ENCODE measurements around the gene ASXL3. TPM values are rescaled to one million over a fixed set of nuclear protein-coding genes. Genes with fewer than 3 reads are reported as not detected.

ASXL3 gene
- total RNA-seq (2014; rRNA removed) = under 0.01 TPM in 1 of 2 replicates, not detected in the other
- polyA plus RNA-seq (2012) = not detected

DNA sequence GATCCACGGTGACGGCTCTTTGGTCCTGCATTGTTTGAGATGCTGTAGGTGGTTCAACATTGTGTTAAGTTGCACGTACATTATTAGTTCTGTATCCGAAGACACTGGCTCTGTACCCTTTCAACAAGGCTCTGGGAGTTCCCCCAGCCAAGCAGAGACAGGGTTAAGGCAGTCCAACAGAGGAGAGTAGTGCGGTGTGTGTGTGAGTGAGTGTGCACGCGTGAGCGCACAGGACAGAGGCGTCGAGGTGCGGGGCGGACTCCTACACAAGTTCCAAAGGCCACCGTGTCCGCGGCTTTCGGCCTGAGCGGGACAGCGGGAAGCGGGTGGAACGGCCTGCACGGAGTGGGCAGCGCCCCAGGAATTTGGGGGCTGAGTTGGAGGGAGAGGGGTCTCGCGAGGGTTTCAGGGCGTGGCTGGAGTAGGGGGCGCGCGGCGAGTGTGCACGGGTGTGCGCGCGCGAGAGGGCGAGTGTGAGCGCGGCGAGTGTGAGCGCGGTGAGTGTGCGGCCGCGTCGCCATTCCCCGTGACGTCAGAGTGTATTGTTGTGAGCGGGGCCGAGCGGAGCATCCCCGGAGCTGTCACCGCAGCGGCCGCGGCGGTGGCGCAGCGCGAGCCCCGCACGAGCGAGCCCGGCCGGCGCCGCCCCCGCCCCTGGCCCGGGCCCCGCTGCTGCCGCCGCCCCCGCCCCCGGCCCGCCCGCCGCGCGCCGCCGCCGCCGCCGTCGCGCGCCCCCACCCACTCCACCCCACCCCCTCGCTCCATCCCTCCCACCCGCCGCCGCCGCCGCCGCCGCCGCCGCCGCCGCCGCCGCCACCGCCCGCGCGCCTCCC, at the start of gene ASXL3:
Gene ASXL3, plus strand, starts transcription at position 535 of the 833 bp plus-strand sequence. CDS start 413 bp downstream, outside the sequence.
- no peak for DNase-seq (ENCODE audit: low read depth)

DNA sequence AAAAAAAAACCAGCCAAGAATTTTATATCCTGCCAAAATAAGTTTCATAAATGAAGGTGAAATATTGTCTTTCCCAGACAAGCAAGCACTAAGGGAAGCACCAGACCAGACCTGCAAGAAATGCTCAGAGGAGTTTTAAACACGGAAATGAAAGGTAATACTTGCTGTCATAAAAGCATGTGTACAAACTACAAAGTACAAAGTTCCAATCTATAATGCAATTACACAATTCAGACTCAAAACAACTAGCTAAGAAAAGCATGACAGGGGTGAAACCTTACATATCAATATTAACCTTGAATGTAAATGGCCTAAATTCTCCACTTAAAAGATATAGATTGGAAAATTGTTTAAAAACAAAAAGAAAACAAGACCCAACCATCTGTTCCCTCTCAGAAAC, 45.0 kb upstream of the ASXL3 start:
- DNase-seq (ENCODE audit: low read depth) = no peak

DNA sequence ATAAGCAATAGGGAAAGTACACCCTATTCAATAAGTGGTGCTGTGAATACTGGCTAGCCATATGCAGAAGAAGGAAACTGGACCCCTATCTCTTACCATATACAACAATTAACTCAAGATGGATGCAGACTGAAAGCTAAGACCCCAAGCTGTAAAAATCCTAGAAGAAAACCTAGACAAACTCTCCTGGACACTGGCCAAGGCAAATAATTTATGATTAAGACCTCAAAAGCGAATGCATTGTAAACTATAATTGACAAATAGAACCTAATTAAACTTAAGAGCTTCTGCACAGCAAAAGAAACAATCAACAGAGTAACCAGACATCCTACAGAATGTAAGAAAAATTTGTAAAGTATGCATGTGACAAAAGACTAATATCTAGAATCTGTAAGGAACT, 41.1 kb upstream of the ASXL3 start:
- no peak for DNase-seq (ENCODE audit: low read depth)

DNA sequence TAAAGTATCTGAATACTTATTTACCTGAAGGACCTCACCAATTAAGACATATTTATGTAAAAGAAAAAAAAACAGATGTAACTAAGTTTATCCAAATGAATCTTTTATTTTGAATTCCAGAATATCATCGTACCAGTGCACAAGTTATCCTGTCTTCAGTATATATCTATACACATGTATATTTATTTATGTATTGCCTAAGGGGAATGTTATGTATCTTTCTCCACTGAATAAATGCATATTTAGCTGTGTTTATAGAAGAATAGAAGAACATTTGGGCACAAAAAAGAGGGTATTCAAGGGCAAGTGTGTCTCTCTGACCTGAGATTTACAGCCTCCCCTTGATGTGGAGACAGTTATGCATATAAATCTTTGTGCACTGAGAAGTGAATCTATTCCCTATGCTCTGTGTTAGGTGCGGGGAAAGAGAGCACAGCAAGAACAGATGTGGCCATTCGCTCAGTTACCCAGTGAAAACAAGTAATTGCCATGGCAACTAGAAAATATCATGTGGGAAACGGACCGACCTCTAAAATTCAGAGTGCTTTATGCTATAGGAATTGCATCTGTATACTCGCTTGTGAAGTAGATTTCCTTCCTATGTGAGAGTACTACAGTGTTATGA, 39.5 kb upstream of the ASXL3 start:
- no peak for DNase-seq (ENCODE audit: low read depth)

DNA sequence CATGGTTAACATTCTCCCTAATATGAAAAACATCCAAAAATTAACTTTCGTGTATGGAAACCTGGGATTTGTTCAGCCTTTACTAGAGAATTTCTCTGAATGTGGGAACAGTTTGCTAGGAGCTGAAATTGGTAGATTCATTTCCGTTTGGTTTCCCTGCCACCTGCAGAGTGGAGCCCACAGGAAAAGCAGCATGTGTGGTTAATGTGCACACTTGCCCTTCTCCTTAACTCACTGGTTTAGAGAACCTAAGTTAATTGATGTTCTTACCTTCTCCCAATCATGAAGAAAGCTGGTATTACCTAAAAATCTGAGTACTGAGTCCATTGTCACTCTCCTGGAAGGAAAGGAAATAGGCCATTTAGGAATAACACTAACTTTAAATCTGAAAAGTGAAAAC, 37.6 kb upstream of the ASXL3 start:
- no peak for DNase-seq (ENCODE audit: low read depth)

DNA sequence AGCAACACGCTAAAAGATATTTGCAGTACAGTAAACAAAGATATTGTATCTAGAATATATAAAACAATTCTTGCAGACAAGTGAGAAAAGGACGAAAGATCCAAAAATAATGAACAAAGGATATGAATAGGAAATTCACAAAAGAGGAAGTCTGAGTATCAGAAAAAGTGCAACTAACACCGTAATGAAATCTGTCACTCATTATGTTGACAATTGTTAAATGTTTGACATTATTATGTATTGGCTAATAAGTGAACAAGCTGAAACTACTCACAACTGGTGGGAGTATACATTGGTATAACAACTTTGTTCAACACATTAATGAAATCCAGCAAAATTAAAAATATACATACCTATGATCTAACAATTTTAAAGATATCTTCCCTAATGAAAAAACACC, 36.7 kb upstream of the ASXL3 start:
- DNase-seq (ENCODE audit: low read depth) = no peak

DNA sequence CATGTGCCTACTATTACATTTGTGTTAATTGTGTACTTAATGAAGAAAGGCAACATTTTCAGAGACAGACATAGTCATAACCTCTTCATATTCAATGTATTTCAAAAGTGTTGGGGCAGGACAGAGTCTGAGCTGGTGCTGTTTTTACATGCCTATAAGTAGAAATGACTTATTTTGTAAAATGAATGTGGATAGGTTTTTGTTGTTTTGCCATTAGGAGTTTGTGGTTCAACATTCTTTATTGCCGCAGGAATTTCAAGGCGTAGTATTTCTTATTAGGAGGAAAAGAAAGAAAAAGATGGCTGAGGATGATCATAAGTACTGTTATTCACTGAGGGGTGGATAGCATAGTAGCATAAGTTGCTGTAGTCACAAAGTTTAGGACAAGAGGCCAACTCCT, 21.2 kb upstream of the ASXL3 start:
- DNase-seq (ENCODE audit: low read depth) = no peak

DNA sequence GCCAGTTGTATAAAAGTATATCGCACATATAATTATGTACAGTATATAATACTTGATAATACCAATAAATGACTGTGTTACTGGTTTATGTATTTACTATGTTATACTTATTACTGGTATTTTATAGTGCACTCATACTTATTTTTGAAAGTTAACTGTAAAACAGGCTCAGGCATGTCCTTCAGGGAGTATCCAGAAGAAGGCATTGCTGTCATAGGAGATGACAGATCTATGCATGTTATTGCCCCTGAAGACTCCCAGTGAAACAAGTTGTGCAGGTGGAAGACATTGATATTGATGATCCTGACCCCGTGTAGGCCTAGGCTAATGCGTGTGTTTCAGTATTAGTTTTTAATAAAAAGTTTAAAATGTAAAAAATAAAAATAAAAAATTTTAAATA, 20.3 kb upstream of the ASXL3 start:
- DNase-seq (ENCODE audit: low read depth) = no peak

DNA sequence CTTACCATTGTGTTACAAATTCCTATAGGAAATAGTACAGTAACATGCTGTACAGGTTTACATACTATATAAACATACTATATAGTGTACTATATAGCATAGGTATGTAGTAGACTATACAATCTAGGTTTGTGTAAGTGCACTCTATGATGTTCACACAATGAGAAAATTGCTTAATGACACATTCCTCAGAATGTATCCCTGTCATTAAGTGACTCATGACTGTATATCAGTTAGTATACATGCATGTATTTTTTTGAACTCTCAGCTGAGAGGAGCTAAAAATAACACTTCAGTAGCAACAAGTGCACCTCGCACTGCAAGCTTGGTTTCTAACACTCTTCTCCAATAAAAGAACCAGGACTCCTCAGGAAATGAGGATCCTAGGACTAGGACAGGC, 19.5 kb upstream of the ASXL3 start:
- DNase-seq (ENCODE audit: low read depth) = no peak

DNA sequence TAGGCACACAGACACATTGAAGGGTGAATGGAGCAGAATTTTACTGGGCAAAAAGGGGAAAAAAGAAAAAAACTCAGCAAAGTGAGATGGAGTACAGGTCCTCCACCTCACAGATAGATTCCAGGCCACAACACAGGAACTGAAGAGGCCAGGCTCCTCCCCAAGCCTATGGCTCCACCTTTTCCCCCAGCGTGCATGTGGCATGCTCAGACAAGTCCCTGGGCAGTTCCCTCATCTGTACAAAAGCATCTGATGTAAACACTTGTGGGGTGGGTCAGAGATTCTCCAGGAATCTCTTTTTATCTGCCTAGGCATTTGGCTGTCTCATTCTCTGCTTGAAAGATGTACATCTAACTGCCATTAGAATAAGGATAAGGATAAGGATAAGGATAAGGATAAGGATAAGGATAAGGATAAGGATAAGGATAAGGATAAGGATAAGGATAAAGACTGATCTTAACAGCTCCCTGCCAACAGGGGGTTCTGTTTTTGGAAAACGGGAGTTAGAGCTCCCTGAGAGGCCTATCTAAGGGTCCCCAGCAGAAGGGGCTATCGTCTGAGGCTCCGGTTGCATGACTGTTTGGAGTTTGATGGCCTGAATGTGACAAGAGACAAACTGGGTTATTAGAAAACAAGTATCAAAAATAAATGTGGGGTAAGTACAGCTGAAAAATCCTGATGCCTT, 17.2 kb upstream of the ASXL3 start:
- DNase-seq (ENCODE audit: low read depth) = no peak

DNA sequence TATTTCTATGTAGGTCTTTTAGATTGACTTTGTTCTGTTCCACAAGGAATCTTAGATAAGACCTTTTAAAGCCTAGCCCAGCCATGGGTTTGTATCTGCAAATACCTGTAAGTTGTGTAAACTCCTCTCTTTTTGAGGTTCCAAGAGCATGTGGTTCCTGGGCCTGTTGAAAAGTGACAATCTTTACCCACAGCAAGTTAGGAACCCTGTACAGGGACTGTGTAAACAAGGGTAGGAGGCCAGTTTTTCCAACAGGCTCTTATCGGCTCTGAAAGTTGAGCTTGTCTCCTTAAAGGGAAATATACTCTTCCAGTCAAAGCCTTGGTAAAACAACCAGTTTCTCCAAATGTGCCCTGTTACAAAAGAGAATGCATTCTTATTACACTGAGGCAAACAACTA, 15.3 kb upstream of the ASXL3 start:
- DNase-seq (ENCODE audit: low read depth) = no peak

DNA sequence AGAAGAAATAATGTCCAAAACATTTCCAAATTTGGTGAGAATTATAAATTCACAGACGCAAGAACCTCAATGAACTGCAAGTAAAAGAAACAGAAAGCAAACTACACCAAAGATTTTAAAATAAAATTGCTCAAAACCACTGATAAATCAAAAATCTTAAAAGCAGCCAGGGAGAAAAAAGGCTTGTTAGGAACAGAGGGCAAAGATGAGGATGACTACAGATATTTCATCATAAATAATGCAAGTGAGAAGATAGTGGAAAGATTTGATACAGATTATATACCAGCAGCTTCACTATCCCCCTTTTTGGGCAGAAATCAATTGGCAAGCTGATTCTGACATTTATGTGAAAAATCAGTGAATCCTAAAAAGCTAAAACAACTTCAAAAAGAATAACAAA, 10.3 kb upstream of the ASXL3 start:
- no peak for DNase-seq (ENCODE audit: low read depth)

DNA sequence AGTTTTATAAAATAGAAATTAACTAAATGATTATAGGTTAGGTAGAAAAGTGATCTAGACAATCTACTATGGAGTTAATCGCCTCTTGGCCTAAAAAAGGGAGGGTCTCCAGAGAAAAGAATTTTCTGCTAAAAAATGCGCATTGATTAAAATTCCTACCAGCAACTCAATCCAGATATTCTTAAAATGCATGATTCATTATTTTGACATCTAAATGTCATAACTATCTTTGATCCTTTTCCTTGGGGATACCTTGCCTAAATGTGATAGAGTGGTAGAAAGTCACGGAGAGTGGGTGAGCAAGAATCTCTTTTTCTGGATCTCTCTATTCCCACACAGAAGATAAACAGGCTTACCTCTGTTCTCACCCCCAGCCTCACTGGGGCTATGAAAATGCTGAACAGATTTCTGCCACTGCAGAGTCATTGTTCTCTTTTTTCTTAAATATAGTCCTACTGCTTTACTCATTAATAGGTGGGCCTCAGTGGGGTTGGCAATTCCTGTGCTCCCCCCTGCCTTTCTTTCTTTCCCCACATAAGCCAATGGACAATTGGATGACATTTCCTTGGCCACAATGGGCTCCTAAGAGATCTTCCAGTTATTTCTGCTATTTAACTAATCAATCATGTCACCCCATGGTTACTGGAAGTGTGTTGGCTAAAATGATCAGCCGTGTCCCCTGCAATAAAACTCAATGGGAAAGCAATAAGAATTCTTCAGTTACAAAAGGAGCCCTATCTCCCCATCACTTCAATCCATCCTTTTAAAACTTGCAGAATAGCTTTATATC, 5.8 kb upstream of the ASXL3 start:
- no peak for DNase-seq (ENCODE audit: low read depth)

DNA sequence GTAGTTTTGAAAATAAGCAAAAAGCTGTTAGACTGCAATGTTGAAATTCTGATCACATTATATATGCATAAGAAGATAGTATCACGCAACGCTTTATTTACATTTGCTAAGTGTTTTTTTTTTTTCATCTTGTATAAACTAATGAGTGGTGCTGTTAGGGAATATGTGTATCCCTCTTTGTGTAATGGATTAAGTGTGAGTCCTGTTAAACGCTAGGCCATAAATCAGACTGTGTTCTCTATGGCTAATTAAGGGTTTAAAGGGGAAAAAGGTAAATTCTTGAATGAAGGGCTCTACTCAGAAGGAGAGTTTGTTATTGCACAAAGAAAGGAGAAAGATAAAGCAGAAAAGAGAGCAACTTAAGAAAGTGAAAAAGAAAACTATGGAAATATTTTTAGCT, 4.8 kb upstream of the ASXL3 start:
- no peak for DNase-seq (ENCODE audit: low read depth)

DNA sequence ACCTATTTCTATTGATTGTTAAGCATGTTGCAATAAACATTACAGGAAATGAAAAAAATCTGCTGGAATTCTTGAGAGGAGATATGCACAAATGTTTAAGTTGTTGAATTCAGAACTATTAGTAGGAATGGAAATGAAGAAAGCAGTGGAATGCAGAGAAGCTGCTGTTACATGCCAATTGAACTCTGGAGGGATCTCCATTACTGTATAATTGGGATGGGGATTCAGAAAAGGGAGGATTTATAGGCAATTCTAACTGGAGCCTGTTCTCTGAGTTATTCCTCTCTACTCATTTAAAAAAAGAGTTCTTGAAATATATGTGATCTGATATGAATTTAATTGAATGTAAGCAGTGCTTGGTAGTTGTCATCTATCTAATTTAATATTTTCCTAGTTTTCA, 2.6 kb upstream of the ASXL3 start:
- DNase-seq (ENCODE audit: low read depth) = no peak

DNA sequence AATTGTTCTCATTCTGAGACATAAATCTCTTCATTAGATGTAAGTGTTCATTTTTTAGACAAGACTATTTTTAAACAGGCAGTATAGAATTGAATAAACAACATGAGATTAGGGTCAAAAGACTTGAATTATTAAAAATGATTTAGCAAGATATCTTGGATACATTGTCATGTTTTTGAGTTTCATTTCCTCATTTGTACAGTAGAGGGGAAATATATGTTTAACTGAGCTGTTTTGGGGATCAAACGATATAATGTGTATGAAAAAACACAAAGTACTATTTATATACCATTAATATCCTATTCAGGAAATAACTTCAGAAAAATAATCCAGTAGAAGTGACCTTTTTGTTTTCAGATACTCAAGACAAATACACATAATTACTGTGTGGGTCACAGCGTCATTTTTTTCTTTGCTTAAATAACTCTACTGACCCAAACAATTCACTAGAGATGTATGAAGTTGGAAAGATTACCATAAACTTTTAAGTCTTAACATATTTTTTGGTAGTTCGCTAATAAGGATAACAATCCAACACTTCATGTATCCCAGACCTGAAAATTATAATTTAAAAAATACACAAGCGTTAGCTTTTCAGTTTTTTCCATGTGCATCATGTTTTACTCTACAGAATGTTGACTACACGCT, 896 bp upstream of the ASXL3 start:
- no peak for DNase-seq (ENCODE audit: low read depth)

DNA sequence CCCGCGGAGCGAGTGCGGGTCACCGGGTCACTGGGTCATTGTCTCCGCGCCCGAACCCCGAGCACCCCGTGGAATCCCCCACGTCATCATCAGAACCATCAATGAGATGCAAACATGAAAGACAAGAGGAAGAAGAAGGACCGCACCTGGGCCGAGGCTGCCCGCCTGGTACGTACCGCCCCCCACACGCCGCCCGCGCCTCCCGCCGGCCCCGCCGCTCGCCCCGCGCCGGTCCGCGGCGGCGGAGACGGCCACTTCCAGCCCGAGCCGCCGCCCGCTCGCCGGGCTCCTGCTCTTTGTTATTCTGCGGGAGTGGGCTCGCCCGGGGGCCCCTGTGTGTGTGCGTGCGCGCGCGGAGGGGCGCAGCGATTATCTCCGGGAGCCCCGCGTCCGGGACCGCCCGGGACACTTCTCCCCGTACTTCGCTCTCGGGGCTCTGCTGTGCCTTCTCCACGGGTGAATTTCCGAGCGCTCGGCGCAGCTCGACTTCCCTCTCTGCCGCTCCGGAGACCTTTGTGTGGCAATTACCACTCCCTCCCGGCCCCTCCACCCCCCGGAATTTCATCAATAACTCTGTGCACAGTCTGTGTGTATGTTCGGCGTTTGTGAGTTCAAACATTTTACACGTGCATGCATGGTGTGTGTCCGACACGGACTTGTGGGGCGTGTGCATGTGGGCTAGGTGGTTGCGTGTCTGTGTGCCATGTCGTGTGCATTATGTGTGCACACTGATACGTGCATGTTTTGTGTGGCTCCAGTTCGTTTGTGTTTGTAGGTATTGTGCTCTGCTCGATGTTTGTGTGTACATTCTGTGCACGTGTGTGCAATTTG, 714 bp downstream of the ASXL3 start:
- DNase-seq (ENCODE audit: low read depth) = no peak

DNA sequence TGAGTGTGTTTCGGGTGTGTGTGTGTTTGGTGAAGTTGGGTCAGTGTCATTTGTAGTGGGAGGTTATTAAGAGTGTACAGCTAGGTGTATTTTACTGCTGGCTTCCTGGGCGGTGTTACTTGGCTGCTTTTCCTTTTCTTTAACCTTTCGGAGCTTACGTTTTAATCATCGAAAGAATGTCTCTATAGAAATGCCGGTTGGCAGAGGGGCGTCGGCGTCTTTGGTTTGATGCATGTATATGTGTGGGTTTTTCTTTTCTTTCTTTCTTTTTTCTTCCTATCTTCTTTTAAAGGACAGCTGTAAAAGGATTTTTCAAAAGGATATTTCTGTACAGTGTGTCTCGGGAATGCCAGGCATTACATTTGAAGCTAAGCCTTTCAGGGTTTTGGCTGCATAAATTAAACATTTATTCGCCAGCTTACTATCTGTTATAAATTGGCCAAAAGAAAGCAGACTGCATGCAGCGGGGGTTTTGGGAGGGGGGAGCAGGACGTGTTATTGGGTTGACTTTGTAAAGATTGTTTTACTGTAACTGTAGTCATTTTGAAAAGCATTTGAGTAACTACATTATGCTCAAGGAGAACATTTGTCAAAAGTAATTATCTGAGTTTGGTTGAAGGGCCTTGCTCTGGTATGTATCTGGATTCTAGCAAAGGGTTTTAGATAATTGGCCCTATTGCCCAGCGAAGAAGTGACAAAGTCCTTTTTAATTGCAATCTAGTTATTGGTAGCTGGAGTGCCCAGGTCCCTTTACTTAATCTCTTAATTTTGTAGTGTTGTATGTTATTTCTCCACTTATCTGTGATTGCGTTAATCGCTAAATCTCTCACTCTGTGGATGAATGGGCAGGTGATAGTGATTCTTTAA, 1.6 kb downstream of the ASXL3 start:
- DNase-seq (ENCODE audit: low read depth) = no peak

DNA sequence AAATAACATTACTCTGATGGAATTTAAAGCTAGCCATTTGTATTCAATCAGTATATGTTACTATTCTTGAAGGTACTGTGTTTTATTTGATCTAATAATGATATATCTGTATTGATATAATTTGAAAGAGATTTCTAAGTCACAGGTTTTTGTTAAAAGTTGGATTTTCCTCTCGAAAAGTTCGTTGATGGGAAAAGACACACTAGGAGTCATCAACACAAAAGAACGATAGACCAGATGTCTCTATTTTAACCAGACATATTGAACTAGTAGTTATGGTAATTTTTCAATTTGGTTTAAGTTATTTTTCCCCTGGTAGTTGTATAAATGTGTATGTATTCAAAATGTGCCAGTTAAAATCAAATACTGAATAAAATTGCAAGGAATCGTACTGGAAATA, 2.5 kb downstream of the ASXL3 start:
- DNase-seq (ENCODE audit: low read depth) = no peak
